Measurements from ENCODE around the gene NME5.
"Not testable (repeated sequence)": the region's sequence is repeated elsewhere in the genome, so short reads cannot be mapped to it uniquely, and the experiment has no call there.

NME5 gene

GRCh38 chr5:138157626-138158025 lies 18.4 kb upstream of the NME5 start:
- Mint-ChIP-seq H3K9me3 (no peaks in the 10 kb centered on the region), H3K27me3 (no peaks in the 10 kb centered on the region), H3K4me1 (ENCODE audit: low read depth) (peaks cover 2% of the 10 kb centered on the region), H3K36me3 (ENCODE audit: low read depth) (peaks cover 63% of the 10 kb centered on the region), H3K4me3 (no peak overlapping the region), H3K27ac (no peak overlapping the region)
- DNase-seq, result no peak

DNA sequence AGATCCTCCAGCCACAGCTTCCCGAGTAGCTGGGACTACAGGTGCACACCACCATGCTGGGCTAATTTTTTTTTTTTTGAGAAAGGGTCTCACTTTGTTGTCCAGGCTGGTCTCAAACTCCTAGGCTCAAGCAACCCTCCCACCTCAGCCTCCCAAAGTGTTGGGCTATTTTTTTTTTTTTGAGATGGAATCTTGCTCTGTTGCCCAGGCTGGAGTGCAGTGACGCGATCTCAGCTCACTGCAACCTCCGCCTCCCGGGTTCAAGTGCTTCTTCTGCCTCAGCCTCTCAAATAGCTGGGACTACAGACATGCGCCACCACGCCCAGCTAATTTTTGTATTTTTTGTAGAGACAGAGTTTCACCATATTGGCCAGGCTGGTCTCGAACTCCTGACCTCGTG lies 16.7 kb upstream of the NME5 start:
- DNase-seq; H3K27ac Mint-ChIP-seq; H3K27me3 Mint-ChIP-seq; H3K9me3 Mint-ChIP-seq; H3K4me1 Mint-ChIP-seq (ENCODE audit: low read depth); H3K4me3 Mint-ChIP-seq: not testable (repeated sequence)
- H3K36me3 Mint-ChIP-seq (ENCODE audit: low read depth), result peaks cover 49% of the 10 kb centered on the region

GRCh38 chr5:138149530-138149929 lies 10.3 kb upstream of the NME5 start:
- H3K36me3 Mint-ChIP-seq (ENCODE audit: low read depth), result no peaks in the 10 kb centered on the region

DNA sequence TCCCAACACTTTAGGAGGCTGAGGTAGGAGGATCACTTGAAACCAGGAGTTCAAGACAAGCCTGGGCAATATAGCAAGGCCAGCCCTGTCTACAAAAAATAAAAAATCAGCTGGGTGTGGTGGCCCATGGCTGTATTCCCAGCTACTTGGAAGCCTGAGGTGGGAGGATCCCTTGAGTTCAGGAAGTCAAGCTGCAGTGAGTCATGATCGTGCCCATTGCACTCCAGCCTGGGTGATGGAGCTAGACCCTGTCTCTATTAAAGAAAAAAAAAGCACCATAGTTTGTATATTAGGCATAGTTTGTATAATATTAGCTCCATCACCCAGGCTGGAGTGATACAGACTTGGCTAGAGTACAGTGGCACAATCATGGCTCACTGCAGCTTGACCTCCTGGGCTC lies 9.6 kb upstream of the NME5 start:
- Mint-ChIP-seq H3K36me3 (ENCODE audit: low read depth) (no peaks in the 10 kb centered on the region), H3K4me3 (no peak overlapping the region), H3K9me3 (no peaks in the 10 kb centered on the region), H3K4me1 (ENCODE audit: low read depth) (no peaks in the 10 kb centered on the region), H3K27ac (no peak overlapping the region), H3K27me3 (no peaks in the 10 kb centered on the region)
- DNase-seq, result no peak

More at GRCh38 chr5:138149530-138149929, 10.3 kb upstream of the NME5 start:
- Mint-ChIP-seq H3K27ac (no peak overlapping the region), H3K4me3 (no peak overlapping the region), H3K9me3 (no peaks in the 10 kb centered on the region), H3K4me1 (ENCODE audit: low read depth) (no peaks in the 10 kb centered on the region), H3K27me3 (no peaks in the 10 kb centered on the region)
- DNase-seq, result no peak

DNA sequence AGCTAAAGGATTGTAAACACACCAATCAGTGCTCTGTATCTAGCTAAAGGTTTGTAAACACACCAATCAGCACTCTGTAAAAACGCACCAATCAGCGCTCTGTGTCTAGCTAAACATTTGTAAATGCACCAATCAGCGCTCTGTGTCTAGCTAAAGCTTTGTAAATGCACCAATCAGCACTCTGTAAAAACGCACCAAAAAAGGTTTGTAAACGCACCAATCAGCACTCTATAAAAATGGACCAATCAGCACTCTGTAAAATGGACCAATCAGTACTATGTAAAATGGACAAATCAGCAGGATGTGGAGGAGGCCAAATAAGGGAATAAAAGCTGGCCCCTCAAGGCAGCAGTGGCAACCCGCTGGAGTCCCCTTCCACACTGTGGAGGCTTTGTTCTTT lies 4.3 kb upstream of the NME5 start:
- not testable (repeated sequence) for H3K27ac Mint-ChIP-seq; H3K27me3 Mint-ChIP-seq; H3K36me3 Mint-ChIP-seq (ENCODE audit: low read depth)

DNA sequence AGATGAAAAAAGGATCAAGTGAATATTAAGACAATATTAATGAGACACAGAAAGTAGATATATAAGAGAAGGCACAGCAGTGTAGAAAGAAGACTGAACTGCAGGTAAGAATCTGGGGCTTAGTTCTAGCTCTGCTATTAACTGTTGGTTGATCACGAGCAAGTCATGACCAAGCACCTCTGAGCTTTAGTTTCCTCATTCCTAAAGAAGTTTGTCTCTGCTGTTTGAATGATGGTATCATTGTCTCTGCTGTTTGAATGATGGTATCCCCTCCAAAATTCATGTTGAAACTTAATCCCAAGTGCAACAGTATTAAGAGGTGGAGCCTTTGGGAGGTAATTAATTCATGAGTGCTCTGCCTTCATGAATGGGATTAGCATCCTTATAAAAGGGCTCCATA lies 2.5 kb upstream of the NME5 start:
- H3K27me3 Mint-ChIP-seq, result peaks cover 4% of the 10 kb centered on the region
- H3K27ac Mint-ChIP-seq, result no peak overlapping the region
- H3K4me1 Mint-ChIP-seq (ENCODE audit: low read depth), result peaks cover 4% of the 10 kb centered on the region
- no peak for DNase-seq
- no peaks in the 10 kb centered on the region for H3K36me3 Mint-ChIP-seq (ENCODE audit: low read depth)
- no peaks in the 10 kb centered on the region for H3K9me3 Mint-ChIP-seq
- no peak overlapping the region for H3K4me3 Mint-ChIP-seq

More for the DNA sequence above, 4.3 kb upstream of the NME5 start:
- not testable (repeated sequence) for H3K9me3 Mint-ChIP-seq; H3K4me3 Mint-ChIP-seq; DNase-seq; H3K4me1 Mint-ChIP-seq (ENCODE audit: low read depth)

DNA sequence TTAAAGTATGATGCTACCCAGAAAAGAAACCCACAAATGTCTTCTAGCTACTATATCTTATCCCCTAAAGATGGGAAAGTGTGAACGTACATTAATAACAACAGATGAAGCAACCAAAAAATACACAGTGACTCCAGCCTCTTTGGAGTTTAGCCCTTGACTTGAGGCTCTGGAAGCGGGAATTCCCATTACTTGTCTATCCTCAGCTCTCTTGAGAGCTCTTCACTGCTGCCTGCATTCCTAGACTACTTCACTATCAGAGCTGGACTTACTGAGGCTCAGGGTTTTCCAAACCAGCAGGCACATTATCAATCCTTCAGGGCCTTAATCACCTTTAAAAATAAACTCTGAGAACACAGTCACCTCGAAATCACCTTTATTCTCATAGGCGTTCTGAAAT lies 1.0 kb upstream of the NME5 start:
- Mint-ChIP-seq H3K27me3 (peaks cover 9% of the 10 kb centered on the region), H3K36me3 (ENCODE audit: low read depth) (no peaks in the 10 kb centered on the region), H3K9me3 (no peaks in the 10 kb centered on the region), H3K4me1 (ENCODE audit: low read depth) (peaks cover 4% of the 10 kb centered on the region), H3K27ac (no peak overlapping the region), H3K4me3 (no peak overlapping the region)
- DNase-seq, result no peak

GRCh38 chr5:138139781-138140090 lies 508 bp upstream of the NME5 start:
- peaks cover 4% of the 10 kb centered on the region for H3K4me1 Mint-ChIP-seq (ENCODE audit: low read depth)
- no peak for DNase-seq

DNA sequence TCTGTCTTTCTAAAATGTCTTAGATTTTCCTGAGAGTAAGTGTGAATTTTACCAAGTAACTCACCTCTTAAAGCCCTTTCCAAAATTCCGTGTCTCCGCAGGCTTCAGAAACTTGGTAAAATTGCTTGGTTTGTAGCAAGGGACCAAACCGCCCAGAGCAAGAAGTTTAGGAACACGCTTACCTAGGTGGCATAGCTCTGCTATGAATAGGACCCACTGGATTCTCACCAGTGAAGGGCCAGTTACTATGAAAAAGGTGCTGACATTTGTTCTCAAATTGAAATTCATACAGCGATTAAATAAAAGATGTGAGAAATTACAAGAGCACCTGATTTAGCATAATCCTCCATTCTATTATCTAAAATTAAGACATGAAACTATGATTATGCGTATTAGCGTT lies 6.7 kb downstream of the NME5 start:
- H3K9me3 Mint-ChIP-seq, result no peaks in the 10 kb centered on the region
- H3K36me3 Mint-ChIP-seq (ENCODE audit: low read depth), result no peaks in the 10 kb centered on the region
- H3K4me1 Mint-ChIP-seq (ENCODE audit: low read depth), result peaks cover 2% of the 10 kb centered on the region
- no peak overlapping the region for H3K4me3 Mint-ChIP-seq
- no peak overlapping the region for H3K27ac Mint-ChIP-seq
- no peak for DNase-seq
- H3K27me3 Mint-ChIP-seq, result peaks cover 5% of the 10 kb centered on the region

More at GRCh38 chr5:138139781-138140090, 508 bp upstream of the NME5 start:
- H3K36me3 Mint-ChIP-seq (ENCODE audit: low read depth), result no peaks in the 10 kb centered on the region
- no peak overlapping the region for H3K27ac Mint-ChIP-seq
- peaks cover 9% of the 10 kb centered on the region for H3K27me3 Mint-ChIP-seq
- no peaks in the 10 kb centered on the region for H3K9me3 Mint-ChIP-seq
- H3K4me3 Mint-ChIP-seq, result no peak overlapping the region

DNA sequence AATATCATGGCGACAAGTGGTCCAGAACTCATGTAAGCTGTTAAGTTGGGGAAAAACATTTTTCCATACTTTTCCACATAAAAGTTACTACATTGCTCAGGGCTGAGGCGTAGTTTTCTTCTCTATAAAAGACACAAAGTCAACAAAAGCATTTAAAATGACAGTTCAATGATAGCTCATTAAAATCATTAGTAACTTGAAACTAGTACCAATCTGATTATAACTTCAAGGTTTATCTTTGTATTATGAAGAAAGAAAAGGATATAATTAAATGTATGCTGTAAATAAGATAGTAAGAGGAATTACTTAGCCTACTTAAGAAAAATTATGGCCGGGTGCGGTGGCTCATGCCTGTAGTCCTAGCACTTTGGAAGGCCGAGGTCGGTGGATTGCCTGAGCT lies 9.9 kb downstream of the NME5 start:
- H3K4me1 Mint-ChIP-seq (ENCODE audit: low read depth), result peaks cover 2% of the 10 kb centered on the region
- H3K9me3 Mint-ChIP-seq, result no peaks in the 10 kb centered on the region
- no peaks in the 10 kb centered on the region for H3K36me3 Mint-ChIP-seq (ENCODE audit: low read depth)
- H3K27me3 Mint-ChIP-seq, result no peaks in the 10 kb centered on the region
- no peak for DNase-seq
- no peak overlapping the region for H3K4me3 Mint-ChIP-seq
- no peak overlapping the region for H3K27ac Mint-ChIP-seq

DNA sequence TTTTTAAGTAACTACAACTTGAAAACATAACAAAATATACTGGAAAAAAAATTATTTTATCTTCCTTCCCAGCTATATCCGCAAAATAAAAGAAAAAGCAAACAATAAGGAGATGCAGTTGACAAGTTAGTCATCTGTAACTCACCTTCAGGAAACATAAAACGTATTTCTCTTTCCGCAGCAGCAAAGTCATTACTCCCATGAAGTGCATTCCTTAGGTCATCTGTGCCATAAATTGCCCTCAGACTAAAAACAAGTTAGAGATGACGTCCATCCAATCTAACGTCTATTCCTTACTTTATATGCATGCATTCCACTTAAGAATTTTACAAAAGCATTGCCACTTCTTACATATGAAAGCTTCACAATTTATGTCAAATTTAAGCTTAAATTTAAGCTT lies 10.9 kb downstream of the NME5 start:
- peaks cover 2% of the 10 kb centered on the region for H3K4me1 Mint-ChIP-seq (ENCODE audit: low read depth)
- H3K36me3 Mint-ChIP-seq (ENCODE audit: low read depth), result no peaks in the 10 kb centered on the region
- H3K4me3 Mint-ChIP-seq, result no peak overlapping the region
- no peaks in the 10 kb centered on the region for H3K9me3 Mint-ChIP-seq
- no peak for DNase-seq
- no peak overlapping the region for H3K27ac Mint-ChIP-seq
- no peaks in the 10 kb centered on the region for H3K27me3 Mint-ChIP-seq

GRCh38 chr5:138115254-138115653 lies 24.0 kb downstream of the NME5 start:
- no peaks in the 10 kb centered on the region for H3K36me3 Mint-ChIP-seq (ENCODE audit: low read depth)
- H3K4me1 Mint-ChIP-seq (ENCODE audit: low read depth), result no peaks in the 10 kb centered on the region
- no peak overlapping the region for H3K27ac Mint-ChIP-seq
- no peak overlapping the region for H3K4me3 Mint-ChIP-seq
- H3K9me3 Mint-ChIP-seq, result no peaks in the 10 kb centered on the region
- H3K27me3 Mint-ChIP-seq, result peaks cover 5% of the 10 kb centered on the region
- DNase-seq, result no peak

- Mint-ChIP-seq H3K9me3 (no peaks in the 10 kb centered on the region), H3K4me1 (ENCODE audit: low read depth) (no peaks in the 10 kb centered on the region), H3K36me3 (ENCODE audit: low read depth) (no peaks in the 10 kb centered on the region), H3K27ac (no peak overlapping the region), H3K4me3 (no peak overlapping the region), H3K27me3 (peaks cover 5% of the 10 kb centered on the region)
- DNase-seq, result no peak
Observed at GRCh38 chr5:138111937-138112336, 27.3 kb downstream of the NME5 start.

- peaks cover 5% of the 10 kb centered on the region for H3K27me3 Mint-ChIP-seq
- no peaks in the 10 kb centered on the region for H3K9me3 Mint-ChIP-seq
- H3K4me1 Mint-ChIP-seq (ENCODE audit: low read depth), result no peaks in the 10 kb centered on the region
- H3K36me3 Mint-ChIP-seq (ENCODE audit: low read depth), result no peaks in the 10 kb centered on the region
- H3K4me3 Mint-ChIP-seq, result no peak overlapping the region
- H3K27ac Mint-ChIP-seq, result no peak overlapping the region
- DNase-seq, result no peak
Observed at GRCh38 chr5:138111181-138111580, 28.0 kb downstream of the NME5 start.

- Mint-ChIP-seq H3K27me3 (peaks cover 5% of the 10 kb centered on the region), H3K4me1 (ENCODE audit: low read depth) (no peaks in the 10 kb centered on the region), H3K9me3 (no peaks in the 10 kb centered on the region), H3K27ac (no peak overlapping the region), H3K36me3 (ENCODE audit: low read depth) (no peaks in the 10 kb centered on the region), H3K4me3 (no peak overlapping the region)
- no peak for DNase-seq
Observed at GRCh38 chr5:138110266-138110963, 28.8 kb downstream of the NME5 start.

Measured in activated T-cell treated with anti-CD3 and anti-CD28 coated beads, Interleukin-2, amount 50 U/mL, for 24 hours (primary cell).